Measurements from ENCODE around the gene LRPPRC.

- TF ChIP-seq SIN3A (IDR thresholded peaks at IDR 0.05; ENCODE audit: borderline replicate concordance, insufficient read depth, low read length) (no peak), POLR2AphosphoS5 (IDR thresholded peaks at IDR 0.05; ENCODE audit: low read depth, low read length) (no peak), REST (IDR thresholded peaks at IDR 0.05; ENCODE audit: insufficient read depth in 1 of 2, low read depth in 2 of 2, low read length in 2 of 2) (no peak), TAF1 (IDR thresholded peaks at IDR 0.05; ENCODE audit: borderline replicate concordance, insufficient read depth, low read length) (no peak)
Measured at GRCh38 chr2:43837831-43838559, 157.8 kb downstream of the LRPPRC start.

Data from PFSK-1 (cell line).